Breast epithelium (tissue), 3 donors: ENCODE data around the gene AP2A1.

Source experiments
- POLR2A ChIP-seq: fragments of 450-650 bp; IDR thresholded peaks from one replicate; pipeline ENCODE4 v1.6.1; 2016; ENCODE audit warnings: antibody characterized with exemption, mild to moderate bottlenecking, moderate library complexity
- TF ChIP-seq, protein P1 (sequence below), 3 donors: fragments of 450-650 bp; IDR thresholded peaks; one replicate each; pipeline ENCODE4 v1.5.1; 2016 to 2017; ENCODE audit warnings: antibody characterized with exemption in 3 of 3, mild to moderate bottlenecking in 3 of 3, moderate library complexity in 3 of 3

- TF ChIP-seq, protein P1, sequence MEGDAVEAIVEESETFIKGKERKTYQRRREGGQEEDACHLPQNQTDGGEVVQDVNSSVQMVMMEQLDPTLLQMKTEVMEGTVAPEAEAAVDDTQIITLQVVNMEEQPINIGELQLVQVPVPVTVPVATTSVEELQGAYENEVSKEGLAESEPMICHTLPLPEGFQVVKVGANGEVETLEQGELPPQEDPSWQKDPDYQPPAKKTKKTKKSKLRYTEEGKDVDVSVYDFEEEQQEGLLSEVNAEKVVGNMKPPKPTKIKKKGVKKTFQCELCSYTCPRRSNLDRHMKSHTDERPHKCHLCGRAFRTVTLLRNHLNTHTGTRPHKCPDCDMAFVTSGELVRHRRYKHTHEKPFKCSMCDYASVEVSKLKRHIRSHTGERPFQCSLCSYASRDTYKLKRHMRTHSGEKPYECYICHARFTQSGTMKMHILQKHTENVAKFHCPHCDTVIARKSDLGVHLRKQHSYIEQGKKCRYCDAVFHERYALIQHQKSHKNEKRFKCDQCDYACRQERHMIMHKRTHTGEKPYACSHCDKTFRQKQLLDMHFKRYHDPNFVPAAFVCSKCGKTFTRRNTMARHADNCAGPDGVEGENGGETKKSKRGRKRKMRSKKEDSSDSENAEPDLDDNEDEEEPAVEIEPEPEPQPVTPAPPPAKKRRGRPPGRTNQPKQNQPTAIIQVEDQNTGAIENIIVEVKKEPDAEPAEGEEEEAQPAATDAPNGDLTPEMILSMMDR (IDR thresholded peaks at IDR 0.05): no peak
- TF ChIP-seq POLR2A: no peak
Observed at GRCh38 chr19:49779731-49780555, 13.1 kb downstream of the AP2A1 start.
